H1 (cell line): Measurements from ENCODE around the gene CSTF3. TPM values are rescaled to one million over a fixed set of nuclear protein-coding genes. Genes with fewer than 3 reads are reported as not detected.

Experiments used
- CHD7 ChIP-seq: fragments of 300-600 bp; sonication (generic); IDR thresholded peaks from 2 replicates; pipeline ENCODE4 v1.7.1; 2012; ENCODE audit warnings: low read length, moderate library complexity, mild to moderate bottlenecking, inconsistent platforms; ENCODE audit not compliant: insufficient replicate concordance
- CTCF ChIP-seq, 3 experiments: IDR thresholded peaks; 1 replicate in 2 of 3; 2 replicates in 1 of 3; pipeline versions ENCODE4 v1.5.1 to v1.6.1; 2011; ENCODE audit warnings: low read length in 3 of 3, mild to moderate bottlenecking in 3 of 3, inconsistent platforms in 2 of 3, low read depth in 1 of 3, moderate library complexity in 1 of 3; ENCODE audit not compliant: insufficient read depth in 1 of 3; ENCODE audit errors: control extremely low read depth in 1 of 3
- HDAC2 ChIP-seq, 2 experiments: fragments of 300-600 bp in 1 of 2; sonication (generic) in 1 of 2; IDR thresholded peaks; 2 replicates each; pipeline ENCODE4 v1.6.1; 2011 to 2012; ENCODE audit warnings: low read depth in 2 of 2, low read length in 2 of 2, mild to moderate bottlenecking in 2 of 2, moderate library complexity in 2 of 2, borderline replicate concordance in 1 of 2, inconsistent platforms in 1 of 2
- HDAC6 ChIP-seq: IDR thresholded peaks from one replicate; pipeline ENCODE4 v1.7.1; 2012; ENCODE audit warnings: low read depth, mild to moderate bottlenecking, inconsistent platforms, low read length, moderate library complexity
- KDM1A ChIP-seq: fragments of 200-600, 300-600 bp; sonication (generic); IDR thresholded peaks from 2 replicates; pipeline ENCODE4 v1.7.1; 2016; ENCODE audit warnings: mild to moderate bottlenecking, low read length, borderline replicate concordance
- POLR2A ChIP-seq, 2 experiments: IDR thresholded peaks; 1 replicate in 1 of 2; 2 replicates in 1 of 2; pipeline ENCODE4 v1.6.1; 2011; ENCODE audit warnings: low read depth in 2 of 2, low read length in 2 of 2, mild to moderate bottlenecking in 2 of 2; ENCODE audit errors: control extremely low read depth in 1 of 2
- SP1 ChIP-seq: IDR thresholded peaks from 2 replicates; pipeline ENCODE4 v1.6.1; 2011; ENCODE audit warnings: low read depth, low read length
- polyA plus RNA-seq, 7 experiments: library from polyadenylated mRNA; depleted of rRNA in 3 of 7; stranded (reverse) in 5 of 7; unstranded in 2 of 7; fragments of >200 nt in 5 of 7; fragments of 200-250 nt in 2 of 7; gene quantifications; 1 replicate in 5 of 7; 2 replicates in 1 of 7; 4 replicates in 1 of 7; pipeline versions ENCODE4 v1.2.1 to v1.2.3, GENCODE V29; 2011 to 2013; ENCODE audit warnings: missing spikeins in 2 of 7, mixed read lengths in 2 of 7
- total RNA-seq: library from RNA; stranded (reverse); fragmentation: NEBNext Ultra II Directional; extraction: Animal tissue kit (Norgen Biotek cat#: 25700); gene quantifications from 2 replicates; pipeline ENCODE4 v1.2.1, GENCODE V29; 2021

Gene CSTF3
- total and polyA plus RNA-seq, 2 of the 8 experiments (the other 6 are each of a cell fraction or from before 2014, with no cell fraction given) = 22.3 to 54.7 TPM

- TF ChIP-seq CTCF (IDR thresholded peaks at IDR 0.05; ENCODE audit: control extremely low read depth in 1 of 3, insufficient read depth in 1 of 3, low read depth in 1 of 3, low read length in 3 of 3) (peak; percentile 24 to 41 (median 37)), CHD7 (no peak), SP1 (peak; percentile 83), HDAC2 (IDR thresholded peaks at IDR 0.05; ENCODE audit: borderline replicate concordance in 1 of 2, low read depth in 2 of 2, low read length in 2 of 2) (peak in 1 of 2 experiments; percentile 58; a peak in 1 of 4 replicates), HDAC6 (no peak), KDM1A (no peak), POLR2A (IDR thresholded peaks at IDR 0.05; ENCODE audit: control extremely low read depth in 1 of 2, low read depth in 2 of 2, low read length in 2 of 2) (peak; percentile 87 to 96)
These were observed at the start of gene CSTF3 (continued) for GRCh38 chr11:33161120-33162005.
